Lower leg skin (tissue), 3 donors: Measurements from ENCODE around the gene RNF157.

Experiments used
- CTCF ChIP-seq, 3 donors: fragments of 450-650 bp; IDR thresholded peaks; one replicate each; pipeline ENCODE4 v1.5.1; 2016; ENCODE audit warnings: antibody characterized with exemption in 3 of 3, mild to moderate bottlenecking in 3 of 3, moderate library complexity in 2 of 3
- POLR2A ChIP-seq, 2 donors: fragments of 450-650 bp; IDR thresholded peaks; one replicate each; pipeline ENCODE4 v1.6.1; 2016 to 2017; ENCODE audit warnings: antibody characterized with exemption in 2 of 2, mild to moderate bottlenecking in 1 of 2, moderate library complexity in 1 of 2

DNA sequence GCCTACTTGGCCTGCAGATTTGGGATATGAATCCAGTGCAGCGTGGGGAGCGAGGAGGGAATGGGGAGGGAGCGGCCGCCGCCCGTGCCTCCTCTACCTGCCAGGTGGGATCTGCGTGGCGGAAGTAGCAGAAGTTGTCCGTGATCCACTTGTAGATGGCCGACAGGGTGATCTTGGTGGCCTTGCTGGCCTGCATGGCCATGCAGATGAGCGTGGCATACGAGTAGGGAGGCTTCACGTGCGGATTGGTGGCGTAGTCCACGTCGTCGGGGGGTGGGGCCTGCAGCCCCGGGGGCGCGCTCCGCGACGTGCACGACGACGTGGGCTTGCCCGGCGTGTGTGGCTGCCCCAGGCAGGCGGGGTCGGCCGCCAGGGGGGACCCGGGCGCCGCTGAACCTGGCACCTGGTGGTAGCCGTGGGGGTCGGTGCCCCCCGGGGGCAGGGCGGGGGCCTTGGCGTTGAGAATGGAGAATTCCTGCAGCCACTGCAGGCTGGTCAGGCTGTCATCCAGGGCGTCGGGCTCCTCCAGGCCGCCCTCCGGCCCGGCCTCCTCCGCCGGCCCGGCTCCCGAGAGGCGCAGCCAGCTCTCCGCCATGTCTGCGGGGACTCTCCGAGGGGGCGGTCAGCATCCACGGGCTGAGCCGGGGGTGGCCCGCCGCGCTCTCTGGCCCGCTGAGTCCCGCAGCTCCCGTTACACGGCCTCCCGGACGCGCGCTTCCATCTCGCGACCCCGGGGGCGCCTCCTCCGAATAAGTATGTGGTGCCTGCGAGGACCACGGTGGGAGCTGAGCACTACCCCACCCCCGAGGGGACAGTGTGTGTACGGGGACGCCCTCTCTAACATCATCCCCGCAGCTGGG, 100.3 kb downstream of the RNF157 start:
- TF ChIP-seq CTCF (IDR thresholded peaks at IDR 0.05), result no peak
- TF ChIP-seq POLR2A (IDR thresholded peaks at IDR 0.05), result no peak
